ENCODE data around the gene SPTBN4.
A peak's percentile ranks its signal among the peaks of the same experiment; 100 is the strongest.

Gene SPTBN4

GRCh38 chr19:40609561-40610395 is 143.0 kb downstream of the SPTBN4 start:
- Histone ChIP-seq H3K14ac (ENCODE audit: low read length) (peak overlapping the region; percentile 16), H2AFZ (ENCODE audit: insufficient read depth, low read length, poor library complexity) (peak overlapping the region; percentile 52), H4K8ac (ENCODE audit: low read depth, low read length) (peak overlapping the region; percentile 28), H3K79me1 (ENCODE audit: low read length) (peaks cover 30% of the 10 kb centered on the region), H3K27ac (ENCODE audit: low read depth, low read length) (no peak overlapping the region), H2BK12ac (ENCODE audit: low read length) (peak overlapping the region; percentile 51), H3K23ac (ENCODE audit: low read length) (no peak overlapping the region), H3K4ac (ENCODE audit: low read depth, low read length) (no peak overlapping the region), H3K27me3 (ENCODE audit: insufficient read depth, low read length) (peaks cover 6% of the 10 kb centered on the region), H4K91ac (ENCODE audit: low read depth, low read length) (peak overlapping the region; percentile 38), H3K4me2 (ENCODE audit: low read length) (peak overlapping the region; percentile 73), H3K18ac (ENCODE audit: low read length) (peak overlapping the region; percentile 39), H3K79me2 (ENCODE audit: control insufficient read depth, insufficient read depth, low read length, poor library complexity) (peaks cover 4% of the 10 kb centered on the region), H2BK120ac (ENCODE audit: insufficient read depth, low read length, poor library complexity) (peak overlapping the region; percentile 1), H3K9me3 (ENCODE audit: insufficient read depth, low read depth, low read length) (peaks cover 12% of the 10 kb centered on the region), H3K4me1 (ENCODE audit: control insufficient read depth in 1 of 2, insufficient read depth in 2 of 2, low read length in 2 of 2) (peaks cover 25 to 28% of the 10 kb centered on the region in 2 experiments), H3K4me3 (ENCODE audit: low read depth, low read length) (peak overlapping the region; percentile 49), H2BK5ac (ENCODE audit: low read depth, low read length, poor library complexity) (no peak overlapping the region), H3K9ac (ENCODE audit: low read length) (no peak overlapping the region), H4K12ac (ENCODE audit: low read depth, low read length) (peak overlapping the region; percentile 24), H3K36me3 (ENCODE audit: control insufficient read depth in 1 of 2, insufficient read depth in 2 of 2, low read length in 2 of 2) (peaks cover 0 to 3% of the 10 kb centered on the region in 2 experiments), H2AK5ac (ENCODE audit: low read length) (peak overlapping the region; percentile 35)
- no CpG with 5 or more reads among the region's 50 CpGs for whole genome bisulfite sequencing (ENCODE audit: extremely low coverage, insufficient coverage, insufficient read length)
- DNase-seq = peak; percentile 82 to 85

- Histone ChIP-seq H4K8ac (ENCODE audit: low read depth, low read length) (peak overlapping the region; percentile 11), H3K79me2 (ENCODE audit: control insufficient read depth, insufficient read depth, low read length, poor library complexity) (peaks cover 4% of the 10 kb centered on the region), H3K79me1 (ENCODE audit: low read length) (peaks cover 23% of the 10 kb centered on the region), H4K91ac (ENCODE audit: low read depth, low read length) (peak overlapping the region; percentile 38), H3K4me3 (ENCODE audit: low read depth, low read length) (no peak overlapping the region), H3K23ac (ENCODE audit: low read length) (no peak overlapping the region), H3K27me3 (ENCODE audit: insufficient read depth, low read length) (peaks cover 6% of the 10 kb centered on the region), H3K14ac (ENCODE audit: low read length) (peak overlapping the region; percentile 20), H3K4me1 (ENCODE audit: control insufficient read depth in 1 of 2, insufficient read depth in 2 of 2, low read length in 2 of 2) (peaks cover 18 to 22% of the 10 kb centered on the region in 2 experiments), H3K9ac (ENCODE audit: low read length) (no peak overlapping the region), H2AK5ac (ENCODE audit: low read length) (peak overlapping the region; percentile 35), H3K4ac (ENCODE audit: low read depth, low read length) (no peak overlapping the region), H3K27ac (ENCODE audit: low read depth, low read length) (no peak overlapping the region), H3K36me3 (ENCODE audit: control insufficient read depth in 1 of 2, insufficient read depth in 2 of 2, low read length in 2 of 2) (peaks cover 0 to 3% of the 10 kb centered on the region in 2 experiments), H2BK120ac (ENCODE audit: insufficient read depth, low read length, poor library complexity) (peak overlapping the region; percentile 1), H2BK12ac (ENCODE audit: low read length) (peak overlapping the region; percentile 51), H4K12ac (ENCODE audit: low read depth, low read length) (peak overlapping the region; percentile 24), H3K9me3 (ENCODE audit: insufficient read depth, low read depth, low read length) (peaks cover 11% of the 10 kb centered on the region), H2AFZ (ENCODE audit: insufficient read depth, low read length, poor library complexity) (peak overlapping the region; percentile 52), H3K4me2 (ENCODE audit: low read length) (peak overlapping the region; percentile 33), H3K18ac (ENCODE audit: low read length) (peak overlapping the region; percentile 39), H2BK5ac (ENCODE audit: low read depth, low read length, poor library complexity) (no peak overlapping the region)
- no peak for DNase-seq
- no CpG with 5 or more reads among the region's 29 CpGs for WGBS (ENCODE audit: extremely low coverage, insufficient coverage, insufficient read length)
These were observed 143.7 kb downstream of the SPTBN4 start for GRCh38 chr19:40610396-40611064.

GRCh38 chr19:40611096-40611495 is 144.3 kb downstream of the SPTBN4 start:
- Histone ChIP-seq H2BK12ac (ENCODE audit: low read length) (no peak overlapping the region), H3K23ac (ENCODE audit: low read length) (no peak overlapping the region), H3K36me3 (ENCODE audit: control insufficient read depth in 1 of 2, insufficient read depth in 2 of 2, low read length in 2 of 2) (peaks cover 0 to 3% of the 10 kb centered on the region in 2 experiments), H3K4me1 (ENCODE audit: control insufficient read depth in 1 of 2, insufficient read depth in 2 of 2, low read length in 2 of 2) (peaks cover 14 to 16% of the 10 kb centered on the region in 2 experiments), H3K79me2 (ENCODE audit: control insufficient read depth, insufficient read depth, low read length, poor library complexity) (peaks cover 4% of the 10 kb centered on the region), H3K4me3 (ENCODE audit: low read depth, low read length) (no peak overlapping the region), H3K4me2 (ENCODE audit: low read length) (no peak overlapping the region), H3K9me3 (ENCODE audit: insufficient read depth, low read depth, low read length) (peaks cover 11% of the 10 kb centered on the region), H3K18ac (ENCODE audit: low read length) (no peak overlapping the region), H3K27ac (ENCODE audit: low read depth, low read length) (no peak overlapping the region), H2BK5ac (ENCODE audit: low read depth, low read length, poor library complexity) (no peak overlapping the region), H3K9ac (ENCODE audit: low read length) (no peak overlapping the region), H3K14ac (ENCODE audit: low read length) (no peak overlapping the region), H3K79me1 (ENCODE audit: low read length) (peaks cover 20% of the 10 kb centered on the region), H3K27me3 (ENCODE audit: insufficient read depth, low read length) (peaks cover 6% of the 10 kb centered on the region), H2AK5ac (ENCODE audit: low read length) (no peak overlapping the region), H2AFZ (ENCODE audit: insufficient read depth, low read length, poor library complexity) (no peak overlapping the region), H4K8ac (ENCODE audit: low read depth, low read length) (no peak overlapping the region), H2BK120ac (ENCODE audit: insufficient read depth, low read length, poor library complexity) (no peak overlapping the region), H4K91ac (ENCODE audit: low read depth, low read length) (no peak overlapping the region), H3K4ac (ENCODE audit: low read depth, low read length) (no peak overlapping the region), H4K12ac (ENCODE audit: low read depth, low read length) (no peak overlapping the region)
- DNase-seq = no peak
- no CpG with 5 or more reads among the region's 15 CpGs for WGBS (ENCODE audit: extremely low coverage, insufficient coverage, insufficient read length)

- H3K79me1 ChIP-seq (ENCODE audit: low read length) = peaks cover 20% of the 10 kb centered on the region
- WGBS (ENCODE audit: extremely low coverage, insufficient coverage, insufficient read length) = no CpG with 5 or more reads among the region's 10 CpGs
These were observed 145.3 kb downstream of the SPTBN4 start for GRCh38 chr19:40611900-40612698.

More at GRCh38 chr19:40611900-40612698, 145.3 kb downstream of the SPTBN4 start:
- no peak overlapping the region for H2AFZ ChIP-seq (ENCODE audit: insufficient read depth, low read length, poor library complexity)
- H2BK12ac ChIP-seq (ENCODE audit: low read length) = no peak overlapping the region
- H4K12ac ChIP-seq (ENCODE audit: low read depth, low read length) = no peak overlapping the region
- no peak overlapping the region for H3K27ac ChIP-seq (ENCODE audit: low read depth, low read length)
- H2AK5ac ChIP-seq (ENCODE audit: low read length) = no peak overlapping the region
- peaks cover 6% of the 10 kb centered on the region for H3K27me3 ChIP-seq (ENCODE audit: insufficient read depth, low read length)
- H4K8ac ChIP-seq (ENCODE audit: low read depth, low read length) = no peak overlapping the region
- H3K79me2 ChIP-seq (ENCODE audit: control insufficient read depth, insufficient read depth, low read length, poor library complexity) = peaks cover 4% of the 10 kb centered on the region
- no peak overlapping the region for H3K9ac ChIP-seq (ENCODE audit: low read length)
- H3K4ac ChIP-seq (ENCODE audit: low read depth, low read length) = no peak overlapping the region
- H3K4me2 ChIP-seq (ENCODE audit: low read length) = no peak overlapping the region
- no peak overlapping the region for H3K18ac ChIP-seq (ENCODE audit: low read length)
- H2BK5ac ChIP-seq (ENCODE audit: low read depth, low read length, poor library complexity) = no peak overlapping the region
- H3K4me1 ChIP-seq (ENCODE audit: control insufficient read depth in 1 of 2, insufficient read depth in 2 of 2, low read length in 2 of 2) = peaks cover 14 to 16% of the 10 kb centered on the region in 2 experiments
- H4K91ac ChIP-seq (ENCODE audit: low read depth, low read length) = no peak overlapping the region
- H3K36me3 ChIP-seq (ENCODE audit: control insufficient read depth in 1 of 2, insufficient read depth in 2 of 2, low read length in 2 of 2) = peaks cover 4 to 5% of the 10 kb centered on the region in 2 experiments
- no peak for DNase-seq
- no peak overlapping the region for H3K4me3 ChIP-seq (ENCODE audit: low read depth, low read length)
- H3K9me3 ChIP-seq (ENCODE audit: insufficient read depth, low read depth, low read length) = peaks cover 11% of the 10 kb centered on the region
- no peak overlapping the region for H3K14ac ChIP-seq (ENCODE audit: low read length)
- no peak overlapping the region for H2BK120ac ChIP-seq (ENCODE audit: insufficient read depth, low read length, poor library complexity)
- no peak overlapping the region for H3K23ac ChIP-seq (ENCODE audit: low read length)

Data from trophoblast cell (in vitro differentiated cells and primary cell).